GM23338 (cell line): Measurements from ENCODE around the gene CDC45. TPM values are rescaled to one million over a fixed set of nuclear protein-coding genes. Genes with fewer than 3 reads are reported as not detected.

ENCODE experiments used
- ATAC-seq: fragments of 200-7000 bp; cut with Tn5 transposase; 3 replicates; pipeline ENCODE4 v1.9.1; 2020
- DNase-seq: peaks from one replicate; pipeline ENCODE4 v3.0.0-alpha.2; 2015; ENCODE audit warnings: low spot score
- H2AFZ ChIP-seq: fragments of 200-600 bp; sonication (generic); 2 replicates; pipeline ENCODE4 v1.8.0; 2016; ENCODE audit warnings: antibody characterized with exemption, mild to moderate bottlenecking, moderate library complexity
- H3F3A ChIP-seq: fragments of 200-600 bp; sonication (generic); replicated peaks from 2 replicates; pipeline ENCODE4 v1.8.0; 2017; ENCODE audit warnings: antibody characterized with exemption, mixed run types, low read depth
- H3K27ac ChIP-seq: fragments of 200-600 bp; sonication (generic); 2 replicates; pipeline ENCODE4 v1.6.1; 2016; ENCODE audit warnings: low read depth
- H3K27me3 ChIP-seq: fragments of 200-600 bp; sonication (generic); 2 replicates; pipeline ENCODE4 v1.8.0; 2016; ENCODE audit warnings: mild to moderate bottlenecking, mixed run types, moderate library complexity; ENCODE audit not compliant: insufficient read depth
- H3K36me3 ChIP-seq: fragments of 200-600 bp; sonication (generic); 2 replicates; pipeline ENCODE4 v1.8.0; 2016; ENCODE audit warnings: mild to moderate bottlenecking; ENCODE audit not compliant: insufficient read depth
- H3K4me1 ChIP-seq: fragments of 200-600 bp; sonication (generic); 2 replicates; pipeline ENCODE4 v1.8.0; 2016; ENCODE audit warnings: mild to moderate bottlenecking, moderate library complexity; ENCODE audit not compliant: insufficient read depth
- H3K4me2 ChIP-seq: fragments of 200-600 bp; sonication (generic); 2 replicates; pipeline ENCODE4 v1.7.1; 2017; ENCODE audit warnings: mixed run types
- H3K4me3 ChIP-seq: fragments of 200-600 bp; sonication (generic); 2 replicates; pipeline ENCODE4 v1.6.1; 2016; ENCODE audit warnings: mixed run types
- H3K79me2 ChIP-seq: fragments of 200-600 bp; sonication (generic); replicated peaks from 2 replicates; pipeline ENCODE4 v1.8.0; 2017; ENCODE audit warnings: mild to moderate bottlenecking; ENCODE audit not compliant: insufficient read depth
- H3K9me2 ChIP-seq: fragments of 200-600 bp; sonication (generic); 2 replicates; pipeline ENCODE4 v1.8.0; 2017; ENCODE audit not compliant: insufficient read depth
- H4K20me1 ChIP-seq: fragments of 200-600 bp; sonication (generic); replicated peaks from 2 replicates; pipeline ENCODE4 v1.8.0; 2017; ENCODE audit warnings: mild to moderate bottlenecking; ENCODE audit not compliant: insufficient read depth
- H3K27ac Mint-ChIP-seq: 2 replicates; pipeline ENCODE4 v1.8.0; 2020; ENCODE audit warnings: inconsistent platforms, mild to moderate bottlenecking, moderate library complexity, mixed read lengths
- H3K27me3 Mint-ChIP-seq: 3 replicates; pipeline ENCODE4 v1.8.0; 2022; ENCODE audit warnings: low read depth, mild to moderate bottlenecking, moderate library complexity, mixed read lengths, inconsistent platforms; ENCODE audit not compliant: insufficient read depth, poor library complexity
- H3K36me3 Mint-ChIP-seq: 3 replicates; pipeline ENCODE4 v1.8.0; 2021; ENCODE audit warnings: low read depth, mild to moderate bottlenecking, inconsistent platforms, moderate library complexity, mixed read lengths
- H3K4me1 Mint-ChIP-seq: 3 replicates; pipeline ENCODE4 v1.8.0; 2020; ENCODE audit warnings: mild to moderate bottlenecking, inconsistent platforms, mixed read lengths
- H3K4me3 Mint-ChIP-seq: 3 replicates; pipeline ENCODE4 v1.8.0; 2021; ENCODE audit warnings: moderate library complexity, mild to moderate bottlenecking, inconsistent platforms, mixed read lengths
- H3K9me3 Mint-ChIP-seq: 3 replicates; pipeline ENCODE4 v1.8.0; 2020; ENCODE audit warnings: moderate library complexity, mild to moderate bottlenecking, inconsistent platforms, mixed read lengths
- CREB1 ChIP-seq: fragments of 250-450 bp; sonication (Bioruptor Pico); IDR thresholded peaks from 2 replicates; pipeline ENCODE4 v1.5.0; 2020; ENCODE audit warnings: low read depth, mild to moderate bottlenecking, moderate library complexity
- CTCF ChIP-seq, 2 experiments: fragments of 200-600 bp in 1 of 2; sonication (generic) in 1 of 2; conservative IDR thresholded peaks; 2 replicates each; pipeline versions ENCODE4 v1.5.1 to v1.6.1; 2016 to 2017; ENCODE audit warnings: antibody characterized with exemption in 2 of 2, low read depth in 2 of 2, mild to moderate bottlenecking in 2 of 2, moderate library complexity in 1 of 2
- ETS1 ChIP-seq: IDR thresholded peaks from 2 replicates; pipeline ENCODE4 v1.6.1; 2016; ENCODE audit warnings: antibody characterized with exemption
- EZH2 ChIP-seq: fragments of 200-600 bp; sonication (generic); IDR thresholded peaks from one replicate; pipeline ENCODE4 v1.8.0; 2017; ENCODE audit warnings: antibody characterized with exemption, mild to moderate bottlenecking, low read depth; ENCODE audit not compliant: unreplicated experiment
- EZH2phosphoT487 ChIP-seq: fragments of 200-600 bp; sonication (generic); IDR thresholded peaks from one replicate; pipeline ENCODE4 v1.8.1; 2018; ENCODE audit warnings: antibody characterized with exemption; ENCODE audit not compliant: unreplicated experiment
- JUNB ChIP-seq: IDR thresholded peaks from one replicate; pipeline ENCODE4 v1.6.1; 2016; ENCODE audit warnings: antibody characterized with exemption; ENCODE audit not compliant: unreplicated experiment
- NANOG ChIP-seq: IDR thresholded peaks from 2 replicates; pipeline ENCODE4 v1.6.1; 2016; ENCODE audit warnings: antibody characterized with exemption, borderline replicate concordance
- POLR2AphosphoS5 ChIP-seq: IDR thresholded peaks from 2 replicates; pipeline ENCODE4 v1.6.1; 2016; ENCODE audit warnings: antibody characterized with exemption, low read depth
- REST ChIP-seq: IDR thresholded peaks from one replicate; pipeline ENCODE4 v1.6.1; 2018; ENCODE audit warnings: antibody characterized with exemption; ENCODE audit not compliant: unreplicated experiment
- STAT1 ChIP-seq: IDR thresholded peaks from one replicate; pipeline ENCODE4 v1.6.1; 2016; ENCODE audit warnings: antibody characterized with exemption; ENCODE audit not compliant: unreplicated experiment
- ZNF114 ChIP-seq: fragments of 250-450 bp; sonication (Bioruptor Pico); IDR thresholded peaks from 2 replicates; pipeline ENCODE4 v1.5.0; 2020; ENCODE audit warnings: mild to moderate bottlenecking, moderate library complexity
- ZNF331 ChIP-seq: fragments of 250-450 bp; sonication (Bioruptor Pico); IDR thresholded peaks from 2 replicates; pipeline ENCODE4 v1.5.0; 2020; ENCODE audit warnings: low read depth, mild to moderate bottlenecking, moderate library complexity
- polyA plus RNA-seq: library from polyadenylated mRNA; unstranded; fragments of >200 nt; fragmentation: Nextera tagmentation; extraction: Ambion mirVana; gene quantifications from 2 replicates; pipeline ENCODE4 v1.2.1, GENCODE V29; 2016
- total RNA-seq: library from RNA; depleted of rRNA; stranded (reverse); fragments of >200 nt; shearing (Covaris generic); gene quantifications from 2 replicates; pipeline ENCODE4 v1.2.3, GENCODE V29; 2014
- TF ChIP-seq, protein P1 (sequence below): fragments of 250-450 bp; sonication (Bioruptor Pico); IDR thresholded peaks from 2 replicates; pipeline ENCODE4 v1.5.0; 2020; ENCODE audit warnings: mild to moderate bottlenecking, moderate library complexity

Gene CDC45
- total and polyA plus RNA-seq, 2 experiments from 2014 or later = 29.0 to 30.3 TPM

DNA sequence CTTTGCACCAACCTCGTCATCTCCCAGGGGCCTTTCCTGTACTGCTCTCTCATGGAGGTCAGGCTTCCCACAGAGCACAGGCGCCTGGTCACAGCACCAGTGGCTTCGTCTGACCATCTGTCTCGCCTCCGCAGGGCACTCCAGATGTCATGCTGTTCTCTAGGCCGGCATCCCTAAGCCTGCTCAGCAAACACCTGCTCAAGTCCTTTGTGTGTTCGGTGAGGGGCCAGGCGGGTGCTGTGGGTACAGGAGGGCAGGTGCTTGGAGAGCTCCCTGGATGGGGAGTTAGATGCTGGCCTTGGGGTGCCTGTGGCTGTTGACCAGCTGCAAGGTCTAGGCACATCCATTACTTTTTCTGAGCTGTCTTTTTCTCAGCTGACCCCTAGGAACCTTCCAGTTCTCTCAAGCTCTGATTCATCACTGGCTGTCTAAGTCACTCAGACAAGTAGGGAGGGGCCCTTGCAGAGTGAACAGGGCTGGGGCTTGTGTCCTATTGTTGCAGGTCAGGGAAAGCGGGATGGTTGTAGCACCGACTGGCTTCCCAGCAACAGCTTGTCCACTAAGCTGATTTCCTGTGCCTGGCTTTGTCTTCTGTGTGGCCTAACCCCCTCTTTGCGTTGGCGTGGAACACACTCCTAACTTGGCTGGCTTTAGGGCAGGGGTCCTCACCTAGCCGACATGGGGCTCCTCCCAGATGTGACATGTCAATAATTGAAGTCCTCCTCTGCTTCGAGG, 35.3 kb downstream of the CDC45 start:
- Mint-ChIP-seq H3K9me3 (no peaks in the 10 kb centered on the region), H3K4me3 (no peak overlapping the region), H3K27ac (no peak overlapping the region), H3K27me3 (peaks cover 7% of the 10 kb centered on the region), H3K4me1 (no peaks in the 10 kb centered on the region; the same call in 2 of the 3 replicates), H3K36me3 (peaks cover 44% of the 10 kb centered on the region)
- no peaks in the 10 kb centered on the region for H3K9me2 ChIP-seq
- DNase-seq (no peak), ATAC-seq (no peak)
- no peak overlapping the region for H3K4me2 ChIP-seq
- H3K27me3 ChIP-seq = no peaks in the 10 kb centered on the region
- H2AFZ ChIP-seq = no peak overlapping the region
- H4K20me1 ChIP-seq = no peaks in the 10 kb centered on the region
- TF ChIP-seq, protein P1, sequence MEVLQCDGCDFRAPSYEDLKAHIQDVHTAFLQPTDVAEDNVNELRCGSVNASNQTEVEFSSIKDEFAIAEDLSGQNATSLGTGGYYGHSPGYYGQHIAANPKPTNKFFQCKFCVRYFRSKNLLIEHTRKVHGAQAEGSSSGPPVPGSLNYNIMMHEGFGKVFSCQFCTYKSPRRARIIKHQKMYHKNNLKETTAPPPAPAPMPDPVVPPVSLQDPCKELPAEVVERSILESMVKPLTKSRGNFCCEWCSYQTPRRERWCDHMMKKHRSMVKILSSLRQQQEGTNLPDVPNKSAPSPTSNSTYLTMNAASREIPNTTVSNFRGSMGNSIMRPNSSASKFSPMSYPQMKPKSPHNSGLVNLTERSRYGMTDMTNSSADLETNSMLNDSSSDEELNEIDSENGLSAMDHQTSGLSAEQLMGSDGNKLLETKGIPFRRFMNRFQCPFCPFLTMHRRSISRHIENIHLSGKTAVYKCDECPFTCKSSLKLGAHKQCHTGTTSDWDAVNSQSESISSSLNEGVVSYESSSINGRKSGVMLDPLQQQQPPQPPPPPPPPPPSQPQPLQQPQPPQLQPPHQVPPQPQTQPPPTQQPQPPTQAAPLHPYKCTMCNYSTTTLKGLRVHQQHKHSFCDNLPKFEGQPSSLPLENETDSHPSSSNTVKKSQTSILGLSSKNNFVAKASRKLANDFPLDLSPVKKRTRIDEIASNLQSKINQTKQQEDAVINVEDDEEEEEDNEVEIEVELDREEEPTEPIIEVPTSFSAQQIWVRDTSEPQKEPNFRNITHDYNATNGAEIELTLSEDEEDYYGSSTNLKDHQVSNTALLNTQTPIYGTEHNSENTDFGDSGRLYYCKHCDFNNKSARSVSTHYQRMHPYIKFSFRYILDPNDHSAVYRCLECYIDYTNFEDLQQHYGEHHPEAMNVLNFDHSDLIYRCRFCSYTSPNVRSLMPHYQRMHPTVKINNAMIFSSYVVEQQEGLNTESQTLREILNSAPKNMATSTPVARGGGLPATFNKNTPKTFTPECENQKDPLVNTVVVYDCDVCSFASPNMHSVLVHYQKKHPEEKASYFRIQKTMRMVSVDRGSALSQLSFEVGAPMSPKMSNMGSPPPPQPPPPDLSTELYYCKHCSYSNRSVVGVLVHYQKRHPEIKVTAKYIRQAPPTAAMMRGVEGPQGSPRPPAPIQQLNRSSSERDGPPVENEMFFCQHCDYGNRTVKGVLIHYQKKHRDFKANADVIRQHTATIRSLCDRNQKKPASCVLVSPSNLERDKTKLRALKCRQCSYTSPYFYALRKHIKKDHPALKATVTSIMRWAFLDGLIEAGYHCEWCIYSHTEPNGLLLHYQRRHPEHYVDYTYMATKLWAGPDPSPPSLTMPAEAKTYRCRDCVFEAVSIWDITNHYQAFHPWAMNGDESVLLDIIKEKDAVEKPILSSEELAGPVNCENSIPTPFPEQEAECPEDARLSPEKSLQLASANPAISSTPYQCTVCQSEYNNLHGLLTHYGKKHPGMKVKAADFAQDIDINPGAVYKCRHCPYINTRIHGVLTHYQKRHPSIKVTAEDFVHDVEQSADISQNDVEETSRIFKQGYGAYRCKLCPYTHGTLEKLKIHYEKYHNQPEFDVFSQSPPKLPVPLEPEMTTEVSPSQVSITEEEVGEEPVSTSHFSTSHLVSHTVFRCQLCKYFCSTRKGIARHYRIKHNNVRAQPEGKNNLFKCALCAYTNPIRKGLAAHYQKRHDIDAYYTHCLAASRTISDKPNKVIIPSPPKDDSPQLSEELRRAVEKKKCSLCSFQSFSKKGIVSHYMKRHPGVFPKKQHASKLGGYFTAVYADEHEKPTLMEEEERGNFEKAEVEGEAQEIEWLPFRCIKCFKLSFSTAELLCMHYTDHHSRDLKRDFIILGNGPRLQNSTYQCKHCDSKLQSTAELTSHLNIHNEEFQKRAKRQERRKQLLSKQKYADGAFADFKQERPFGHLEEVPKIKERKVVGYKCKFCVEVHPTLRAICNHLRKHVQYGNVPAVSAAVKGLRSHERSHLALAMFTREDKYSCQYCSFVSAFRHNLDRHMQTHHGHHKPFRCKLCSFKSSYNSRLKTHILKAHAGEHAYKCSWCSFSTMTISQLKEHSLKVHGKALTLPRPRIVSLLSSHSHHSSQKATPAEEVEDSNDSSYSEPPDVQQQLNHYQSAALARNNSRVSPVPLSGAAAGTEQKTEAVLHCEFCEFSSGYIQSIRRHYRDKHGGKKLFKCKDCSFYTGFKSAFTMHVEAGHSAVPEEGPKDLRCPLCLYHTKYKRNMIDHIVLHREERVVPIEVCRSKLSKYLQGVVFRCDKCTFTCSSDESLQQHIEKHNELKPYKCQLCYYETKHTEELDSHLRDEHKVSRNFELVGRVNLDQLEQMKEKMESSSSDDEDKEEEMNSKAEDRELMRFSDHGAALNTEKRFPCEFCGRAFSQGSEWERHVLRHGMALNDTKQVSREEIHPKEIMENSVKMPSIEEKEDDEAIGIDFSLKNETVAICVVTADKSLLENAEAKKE = no peak
- TF ChIP-seq CTCF (conservative IDR thresholded peaks at IDR 0.05; ENCODE audit: low read depth in 2 of 2) = no peak
- TF ChIP-seq JUNB = no peak
- no peak for TF ChIP-seq ZNF114 (CRISPR knock-in tag)
- TF ChIP-seq NANOG = no peak
- TF ChIP-seq CREB1 (CRISPR knock-in tag) = no peak
- TF ChIP-seq EZH2 = no peak
- no peak for TF ChIP-seq REST
- TF ChIP-seq ETS1 = no peak
- no peak for TF ChIP-seq ZNF331
- TF ChIP-seq STAT1 = no peak
- no peak for TF ChIP-seq POLR2AphosphoS5
- TF ChIP-seq EZH2phosphoT487 = no peak
- H3K27ac ChIP-seq = no peak overlapping the region
- H3F3A ChIP-seq = no peaks in the 10 kb centered on the region
- H3K36me3 ChIP-seq = no peaks in the 10 kb centered on the region
- no peaks in the 10 kb centered on the region for H3K4me1 ChIP-seq
- no peaks in the 10 kb centered on the region for H3K79me2 ChIP-seq
- no peak overlapping the region for H3K4me3 ChIP-seq
